AG04449 (cell line): Measurements from ENCODE around the gene GRID1.

Source experiments
- CTCF ChIA-PET: fragments of 350-600 bp; formaldehyde crosslinking; extraction: SDS; loops from one replicate; lab custom pipeline; 2021; ENCODE audit warnings: antibody characterized with exemption; lab: Yijun Ruan, JAX
- POLR2A ChIA-PET: fragments of 400-600, 350-600 bp; formaldehyde crosslinking; extraction: SDS; loops from one replicate; lab custom pipeline; 2020; ENCODE audit warnings: antibody characterized with exemption, inconsistent platforms; lab: Yijun Ruan, JAX
- DNase-seq: peaks from one replicate; pipeline ENCODE4 v3.0.0-alpha.2; 2010; ENCODE audit warnings: low read depth, low spot score
- H3K4me3 ChIP-seq: 2 replicates; pipeline ENCODE4 v1.5.1; 2011; ENCODE audit warnings: low read depth, mild to moderate bottlenecking, control low read depth, low read length
- CTCF ChIP-seq: IDR thresholded peaks from one replicate; pipeline ENCODE4 v1.5.1; 2011; ENCODE audit warnings: mild to moderate bottlenecking, moderate library complexity, low read length, control low read depth, inconsistent platforms; ENCODE audit not compliant: insufficient read depth; ENCODE audit errors: missing control alignments

The GRID1 gene

GRCh38 chr10:85665078-85665477 is 701.5 kb downstream of the GRID1 start:
- DNase-seq, result no peak
- ChIA-PET CTCF (no interaction called here), POLR2A (no interaction called here)
- no peak for TF ChIP-seq CTCF
- no peak overlapping the region for H3K4me3 ChIP-seq

- DNase-seq, result no peak
- no peak overlapping the region for H3K4me3 ChIP-seq
- no peak for TF ChIP-seq CTCF
- ChIA-PET POLR2A (no interaction called here), CTCF (no interaction called here)
Observed at GRCh38 chr10:85661123-85661522, 705.5 kb downstream of the GRID1 start.

- POLR2A ChIA-PET, result no interaction called here
- CTCF ChIA-PET, result no interaction called here
- no peak for TF ChIP-seq CTCF
- no peak for DNase-seq
- H3K4me3 ChIP-seq, result no peak overlapping the region
Observed at GRCh38 chr10:85659331-85659730, 707.3 kb downstream of the GRID1 start.

GRCh38 chr10:85658518-85658917 is 708.1 kb downstream of the GRID1 start:
- no peak overlapping the region for H3K4me3 ChIP-seq
- POLR2A ChIA-PET, result no interaction called here
- TF ChIP-seq CTCF, result no peak
- DNase-seq, result no peak
- CTCF ChIA-PET, result no interaction called here

GRCh38 chr10:85657476-85658113 is 709.0 kb downstream of the GRID1 start:
- ChIA-PET CTCF (no interaction called here), POLR2A (no interaction called here)
- no peak overlapping the region for H3K4me3 ChIP-seq
- no peak for TF ChIP-seq CTCF
- DNase-seq, result no peak

- ChIA-PET POLR2A (no interaction called here), CTCF (interaction anchor here (0.6 kb wide), 1 partner anchor 27 kb away, joined by 3 read pairs; no protein-coding TSS in a partner anchor)
- DNase-seq, result no peak
- no peak overlapping the region for H3K4me3 ChIP-seq
- no peak for TF ChIP-seq CTCF
Observed at GRCh38 chr10:85655411-85655810, 711.2 kb downstream of the GRID1 start.
